Ecto neural progenitor cell (in vitro differentiated cells): ENCODE results near the gene WDR7.

Experiments used
- DNase-seq: peaks from one replicate; pipeline ENCODE4 v3.0.0-alpha.2; 2018; ENCODE audit warnings: low spot score

WDR7 gene

GRCh38 chr18:56722518-56722917 is 71.4 kb downstream of the WDR7 start:
- no peak for DNase-seq

DNA sequence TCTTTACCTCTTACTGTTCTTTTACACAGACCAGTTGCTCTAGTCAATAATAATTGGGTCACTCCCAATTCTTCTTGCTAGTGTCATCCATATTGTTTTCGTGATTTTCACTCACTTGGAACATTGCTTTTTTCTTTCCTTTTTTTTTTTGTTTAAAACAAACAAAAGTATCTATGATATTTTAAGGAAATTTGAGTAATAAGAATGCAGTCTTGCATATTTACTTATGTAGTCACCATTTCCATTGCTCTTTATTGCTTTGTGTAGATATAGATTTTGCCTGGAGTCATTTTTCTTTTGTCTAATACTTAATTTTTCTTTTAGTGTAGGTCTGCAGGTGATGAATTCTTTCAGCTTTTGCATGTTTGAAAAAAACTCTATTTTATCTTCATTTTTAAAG is 71.9 kb downstream of the WDR7 start:
- DNase-seq = no peak

GRCh38 chr18:56723706-56724105 is 72.5 kb downstream of the WDR7 start:
- no peak for DNase-seq

- no peak for DNase-seq
These were observed 75.7 kb downstream of the WDR7 start for GRCh38 chr18:56726906-56727305.

- DNase-seq = no peak
These were observed 76.2 kb downstream of the WDR7 start for GRCh38 chr18:56727399-56727798.

GRCh38 chr18:56728741-56729140 is 77.6 kb downstream of the WDR7 start:
- DNase-seq = no peak

GRCh38 chr18:56738184-56738583 is 87.0 kb downstream of the WDR7 start:
- no peak for DNase-seq

GRCh38 chr18:56739731-56740130 is 88.6 kb downstream of the WDR7 start:
- DNase-seq = no peak

- DNase-seq = no peak
These were observed 89.5 kb downstream of the WDR7 start for GRCh38 chr18:56740645-56741044.

- no peak for DNase-seq
These were observed 90.5 kb downstream of the WDR7 start for GRCh38 chr18:56741685-56742084.

GRCh38 chr18:56743115-56743514 is 92.0 kb downstream of the WDR7 start:
- no peak for DNase-seq

DNA sequence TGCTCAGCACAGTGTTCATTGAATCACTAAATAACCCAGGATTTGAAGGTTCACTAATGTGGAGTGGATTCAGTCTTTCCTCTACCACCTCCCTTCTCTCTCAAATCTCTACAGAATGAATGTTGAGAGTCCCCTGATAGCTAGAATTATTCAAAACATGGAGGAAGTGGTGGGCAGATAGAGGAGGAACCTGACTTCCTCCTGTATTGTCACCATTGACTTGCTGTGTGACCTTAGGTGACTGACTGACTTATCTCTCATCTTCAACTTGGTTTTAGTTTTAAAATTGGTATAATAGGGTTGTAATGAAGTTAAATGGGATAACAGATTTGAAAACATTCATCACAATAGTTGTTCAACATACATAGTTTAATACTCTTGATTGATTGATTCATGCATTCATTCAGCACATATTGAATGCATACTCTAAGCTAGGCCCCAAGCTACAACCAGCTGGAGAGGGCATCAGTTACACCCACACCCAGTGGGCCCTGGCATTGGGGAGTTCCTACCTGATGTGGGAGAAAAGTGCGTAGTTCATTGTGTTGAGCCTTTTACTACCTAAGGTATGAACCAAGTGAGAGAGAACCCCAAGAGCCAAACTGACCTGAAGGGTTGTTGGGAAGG is 96.0 kb downstream of the WDR7 start:
- DNase-seq = no peak

GRCh38 chr18:56747857-56748256 is 96.7 kb downstream of the WDR7 start:
- DNase-seq = no peak

- no peak for DNase-seq
These were observed 97.6 kb downstream of the WDR7 start for GRCh38 chr18:56748698-56749268.

GRCh38 chr18:56756966-56757365 is 105.8 kb downstream of the WDR7 start:
- no peak for DNase-seq

GRCh38 chr18:56770097-56770496 is 118.9 kb downstream of the WDR7 start:
- no peak for DNase-seq

DNA sequence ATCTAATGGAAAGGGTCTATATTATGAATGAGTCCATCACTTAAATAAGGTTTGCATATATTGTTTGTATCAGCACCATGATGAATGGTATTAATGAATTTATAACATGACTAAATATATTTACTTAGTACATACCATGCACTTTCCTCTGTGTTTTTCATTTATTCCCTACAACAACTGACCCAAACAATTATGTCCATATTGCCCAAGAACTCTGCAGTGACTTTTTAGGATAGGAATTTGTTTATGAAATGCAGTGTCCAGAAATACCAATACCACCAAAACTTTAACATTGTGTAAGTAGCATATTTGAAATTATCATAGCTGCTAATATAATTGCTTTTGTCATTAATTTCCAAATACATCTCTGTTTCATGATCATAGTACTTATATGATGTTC is 119.7 kb downstream of the WDR7 start:
- no peak for DNase-seq

DNA sequence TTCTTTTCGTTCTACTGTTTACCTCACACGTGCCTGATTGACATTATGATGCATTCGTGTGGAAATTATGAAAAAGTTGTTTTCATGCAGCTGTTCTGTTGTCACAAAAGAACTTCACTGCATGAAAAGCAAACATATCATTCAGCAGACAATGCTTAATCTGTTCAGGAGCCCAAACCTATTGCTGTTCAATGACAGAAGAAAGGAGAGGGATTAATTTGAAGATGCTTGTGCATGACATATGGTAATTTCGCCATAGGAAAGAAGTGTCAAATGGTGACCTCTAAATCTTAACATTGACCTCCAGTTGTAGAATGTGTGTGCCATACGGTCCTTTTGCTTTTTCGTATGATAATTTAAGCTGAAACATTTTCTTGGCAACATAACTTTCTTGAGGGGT is 124.5 kb downstream of the WDR7 start:
- no peak for DNase-seq

DNA sequence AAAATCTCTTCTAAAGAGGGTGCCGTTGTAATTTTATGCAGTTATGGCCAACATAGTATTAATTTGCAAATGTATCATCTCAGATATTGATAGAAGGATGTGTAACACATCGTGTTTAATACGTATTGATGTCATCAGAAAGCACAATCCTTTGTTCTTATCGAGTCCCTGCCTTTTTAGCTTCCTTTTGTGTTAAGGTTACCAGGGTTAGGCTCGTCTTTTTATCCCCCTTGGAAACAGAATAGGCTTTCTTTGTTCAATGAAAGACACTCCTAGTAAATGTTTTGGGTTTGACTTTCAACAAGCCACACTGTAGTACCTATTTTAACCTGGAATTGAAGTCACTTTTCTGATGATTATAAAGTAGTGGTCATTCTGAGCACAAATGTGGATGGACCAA is 136.2 kb downstream of the WDR7 start:
- no peak for DNase-seq

GRCh38 chr18:56789004-56789888 is 138.1 kb downstream of the WDR7 start:
- DNase-seq = no peak

- no peak for DNase-seq
These were observed 138.7 kb downstream of the WDR7 start for GRCh38 chr18:56789889-56790180.

DNA sequence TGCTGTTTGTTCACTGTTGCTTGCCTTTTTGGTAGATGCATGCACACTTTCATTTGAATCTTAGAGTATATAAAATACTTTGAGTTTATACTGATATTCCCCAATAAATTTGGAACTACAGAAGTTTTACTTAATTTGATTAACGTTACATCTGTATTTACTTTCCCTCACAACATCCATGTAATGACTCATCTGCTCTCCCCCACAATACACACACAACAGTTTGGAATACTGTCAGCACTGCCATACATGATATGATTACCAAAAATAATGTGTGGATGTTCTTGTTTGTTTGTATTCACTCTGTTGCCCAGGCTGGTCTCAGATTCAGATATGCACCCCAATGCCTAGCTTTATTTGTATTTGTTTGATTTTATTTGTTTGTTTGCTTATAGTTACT is 144.2 kb downstream of the WDR7 start:
- DNase-seq = no peak

DNA sequence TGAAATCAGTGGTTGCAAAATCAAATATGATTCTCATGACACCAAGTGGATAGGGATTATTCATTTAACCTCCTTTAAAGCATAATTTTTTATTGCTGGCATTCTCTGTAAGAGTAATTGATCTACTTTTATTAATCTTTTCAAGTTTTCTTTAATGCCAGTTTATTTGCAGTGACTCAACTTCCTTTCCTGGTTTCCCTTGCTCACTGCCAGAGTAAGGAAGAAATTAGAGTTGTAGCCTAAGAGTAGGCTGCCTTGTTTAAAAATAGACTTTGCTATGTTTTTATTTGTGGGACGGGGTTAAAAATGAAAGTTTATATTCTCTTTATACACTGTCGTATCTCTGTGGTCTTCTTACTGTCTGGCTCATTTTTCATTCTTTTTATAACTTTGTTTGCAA is 148.6 kb downstream of the WDR7 start:
- no peak for DNase-seq

DNA sequence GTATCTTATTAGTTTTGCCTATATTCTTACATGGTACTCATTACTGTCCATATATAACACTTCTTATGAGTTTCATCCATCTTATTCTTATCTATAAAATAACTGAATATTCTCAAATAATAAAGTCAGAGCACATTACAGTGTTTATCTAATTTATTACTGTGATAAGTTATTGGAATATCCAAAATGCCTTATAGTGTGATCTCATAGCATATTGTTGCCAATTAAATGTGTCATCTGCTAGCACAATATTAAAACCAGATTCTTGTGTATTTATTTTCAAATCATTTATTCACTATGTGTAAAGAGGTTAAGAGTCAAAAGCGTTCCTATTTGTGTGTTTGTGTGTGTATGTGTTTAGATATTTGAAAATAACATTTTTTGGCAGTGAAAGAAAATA is 151.9 kb downstream of the WDR7 start:
- no peak for DNase-seq
